Ramos (cell line): ENCODE data around the gene PRKCB.
"Not testable (repeated sequence)": the region's sequence is repeated elsewhere in the genome, so short reads cannot be mapped to it uniquely, and the experiment has no call there.

Experiments
- in situ Hi-C: fragments of 300-500 bp; cut with MboI; formaldehyde crosslinking; loops from one replicate; pipeline ENCODE4 v1.14.3; 2022; ENCODE audit warnings: low sequenced_read_pairs; ENCODE audit not compliant: unreplicated experiment

PRKCB gene

GRCh38 chr16:24070851-24071250 lies 235.1 kb downstream of the PRKCB start:
- in situ Hi-C loops = loop anchor here (10.0 kb wide), 1 partner anchor 174 kb away; no protein-coding TSS in a partner anchor

GRCh38 chr16:24071666-24072360 lies 236.0 kb downstream of the PRKCB start:
- in situ Hi-C loops = loop anchor here (10.0 kb wide), 1 partner anchor 173 kb away; no protein-coding TSS in a partner anchor

- in situ Hi-C loops = loop anchor here (10.0 kb wide), 1 partner anchor 171 kb away; no protein-coding TSS in a partner anchor
Measured at GRCh38 chr16:24073321-24073720, 237.5 kb downstream of the PRKCB start.

- in situ Hi-C loops = loop anchor here (10.0 kb wide), 1 partner anchor 170 kb away; no protein-coding TSS in a partner anchor
Measured at GRCh38 chr16:24074574-24074973, 238.8 kb downstream of the PRKCB start.

GRCh38 chr16:24075302-24075701 lies 239.5 kb downstream of the PRKCB start:
- in situ Hi-C loops = loop anchor here (10.0 kb wide), 1 partner anchor 169 kb away; no protein-coding TSS in a partner anchor

GRCh38 chr16:24075931-24076716 lies 240.3 kb downstream of the PRKCB start:
- in situ Hi-C loops = loop anchor here (10.0 kb wide), 1 partner anchor 169 kb away; no protein-coding TSS in a partner anchor

- in situ Hi-C loops = loop anchor here (10.0 kb wide), 1 partner anchor 168 kb away; no protein-coding TSS in a partner anchor
Measured at GRCh38 chr16:24077292-24077691, 241.5 kb downstream of the PRKCB start.

GRCh38 chr16:24077966-24078365 lies 242.2 kb downstream of the PRKCB start:
- in situ Hi-C loops = loop anchor here (10.0 kb wide), 1 partner anchor 167 kb away; no protein-coding TSS in a partner anchor

GRCh38 chr16:24085666-24086065 lies 249.9 kb downstream of the PRKCB start:
- in situ Hi-C loops = no loop called here

GRCh38 chr16:24087891-24088410 lies 252.2 kb downstream of the PRKCB start:
- in situ Hi-C loops = no loop called here

GRCh38 chr16:24088767-24089166 lies 253.0 kb downstream of the PRKCB start:
- in situ Hi-C loops = no loop called here

- in situ Hi-C loops = no loop called here
Measured at GRCh38 chr16:24091125-24091524, 255.3 kb downstream of the PRKCB start.

- in situ Hi-C loops = no loop called here
Measured at GRCh38 chr16:24093049-24093448, 257.3 kb downstream of the PRKCB start.

GRCh38 chr16:24094660-24095059 lies 258.9 kb downstream of the PRKCB start:
- in situ Hi-C loops = no loop called here

- in situ Hi-C loops = no loop called here
Measured at GRCh38 chr16:24098896-24099295, 263.1 kb downstream of the PRKCB start.

GRCh38 chr16:24101431-24101830 lies 265.6 kb downstream of the PRKCB start:
- in situ Hi-C loops = no loop called here

- in situ Hi-C loops = no loop called here
Measured at GRCh38 chr16:24102209-24102660, 266.5 kb downstream of the PRKCB start.

GRCh38 chr16:24105471-24105870 lies 269.7 kb downstream of the PRKCB start:
- in situ Hi-C loops = not testable (repeated sequence)

- in situ Hi-C loops = not testable (repeated sequence)
Measured at GRCh38 chr16:24108090-24108489, 272.3 kb downstream of the PRKCB start.

GRCh38 chr16:24111724-24112302 lies 276.0 kb downstream of the PRKCB start:
- in situ Hi-C loops = no loop called here
